ENCODE results near the gene ANK2.
"Not testable (repeated sequence)": the region's sequence is repeated elsewhere in the genome, so short reads cannot be mapped to it uniquely, and the experiment has no call there.

The ANK2 gene

DNA sequence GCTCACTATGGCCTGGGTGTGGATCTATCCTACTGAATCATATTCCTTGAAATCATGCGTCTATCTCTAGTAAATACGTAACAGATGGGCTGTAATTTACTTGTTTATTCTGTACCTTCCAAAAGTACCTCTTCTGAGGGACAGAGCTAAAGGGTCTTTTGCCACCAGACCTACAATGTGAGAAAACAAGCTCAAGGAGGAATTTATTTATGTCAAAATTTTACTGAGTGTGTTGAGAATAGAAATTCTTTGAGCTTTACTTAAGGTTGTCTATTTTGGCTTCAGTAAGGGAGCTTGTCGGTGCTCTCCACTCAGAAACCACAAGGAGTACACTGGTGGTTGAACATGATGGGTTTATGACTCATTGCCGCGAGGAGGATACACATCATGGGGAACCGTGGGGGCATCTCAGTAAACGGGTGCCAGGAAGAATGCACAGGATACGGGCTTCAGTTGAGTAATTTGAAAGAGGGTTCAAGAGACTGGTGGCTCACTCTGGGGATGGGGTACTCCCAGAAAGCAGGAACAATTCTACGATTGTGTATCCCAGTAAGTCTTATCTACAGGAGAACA lies 3.0 kb downstream of the ANK2 start:
- no peak for DNase-seq (ENCODE audit: low spot score)

DNA sequence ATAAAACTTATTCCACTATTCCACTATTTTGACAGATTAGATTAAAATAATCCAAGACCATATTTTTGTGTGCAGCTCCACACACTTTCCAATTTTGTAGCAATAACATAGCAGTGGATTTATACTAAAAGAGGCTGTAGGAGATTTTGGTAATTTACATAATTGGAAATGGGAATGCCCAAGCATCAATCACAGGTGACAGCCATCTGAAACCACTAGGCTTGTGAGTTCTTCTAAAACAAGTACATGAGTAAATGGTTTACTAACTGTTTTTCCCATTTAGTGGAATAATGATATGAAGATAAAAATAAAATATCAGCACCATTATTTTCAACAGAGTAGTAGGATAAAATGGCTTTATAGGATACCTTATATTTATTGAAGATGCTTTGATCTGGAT lies 4.4 kb downstream of the ANK2 start:
- DNase-seq (ENCODE audit: low spot score): no peak

DNA sequence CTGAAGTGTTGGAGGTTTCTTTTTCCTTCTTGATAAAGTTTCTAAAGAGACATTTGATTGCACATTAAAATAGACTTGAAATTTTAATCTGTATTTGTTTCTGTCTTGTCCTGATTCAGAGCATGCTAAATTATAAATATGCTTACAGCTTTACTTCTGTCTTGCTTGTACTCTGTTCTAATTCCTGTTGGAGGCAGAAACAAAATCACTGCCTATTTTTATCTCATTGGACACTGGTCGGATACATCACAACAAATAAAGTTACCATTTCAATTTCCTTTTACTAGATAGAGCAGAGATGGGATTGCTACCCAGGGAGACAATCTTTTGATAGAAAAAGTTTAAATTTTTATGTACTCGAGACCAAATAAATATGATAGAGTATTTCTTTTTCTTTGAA lies 6.9 kb downstream of the ANK2 start:
- no peak for DNase-seq (ENCODE audit: low spot score)

DNA sequence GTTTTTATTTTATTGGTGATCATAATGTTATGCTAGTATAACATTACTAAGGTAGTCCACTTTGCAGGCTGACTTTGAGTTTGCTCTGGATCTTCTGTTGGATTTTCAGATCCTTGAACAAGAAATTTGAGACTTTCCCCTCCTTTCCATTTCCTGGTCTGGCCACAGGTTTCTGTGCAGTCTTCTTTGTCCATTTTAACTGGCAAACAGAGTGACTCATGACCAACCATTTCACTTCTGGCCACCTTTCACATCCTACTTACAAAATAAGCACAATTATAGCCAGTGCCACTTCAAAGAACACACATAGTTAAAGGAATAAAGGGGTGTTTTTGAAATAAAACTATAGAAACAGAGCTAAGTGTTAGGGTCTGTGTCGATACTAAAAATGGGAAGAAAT lies 8.4 kb downstream of the ANK2 start:
- DNase-seq (ENCODE audit: low spot score): no peak

DNA sequence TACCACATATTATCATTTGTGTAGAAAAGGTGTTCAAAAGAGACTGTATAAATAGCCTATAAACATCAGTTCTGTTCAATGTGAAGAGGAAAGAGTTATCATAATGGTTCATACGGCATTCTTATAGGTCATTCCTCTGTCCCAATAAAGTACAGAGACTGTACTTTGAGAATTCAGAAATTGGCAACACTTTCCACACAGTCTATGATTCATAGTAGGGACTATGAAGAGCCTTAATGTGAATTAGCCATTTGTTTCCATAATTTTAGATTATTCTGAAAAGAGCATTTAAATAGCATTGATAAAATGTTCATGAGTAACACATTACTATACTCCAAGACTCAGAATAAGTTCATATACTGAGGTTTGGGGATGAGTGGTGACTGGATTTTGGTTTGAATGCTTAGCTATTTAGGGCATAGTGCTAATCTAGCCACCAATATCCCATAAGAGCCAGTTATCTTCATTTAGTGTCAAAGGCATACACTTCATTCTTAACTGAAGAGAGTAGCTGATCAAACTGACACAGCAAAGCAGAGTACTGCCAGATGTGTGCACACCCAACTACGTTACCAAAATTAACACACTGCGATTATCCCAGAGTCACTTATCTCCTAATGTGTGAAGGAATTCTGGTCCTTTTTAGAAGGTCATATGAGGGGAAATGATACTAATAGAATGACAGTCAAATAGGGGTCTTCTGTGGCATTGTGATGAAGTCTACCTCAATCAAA lies 10.2 kb downstream of the ANK2 start:
- no peak for DNase-seq (ENCODE audit: low spot score)

DNA sequence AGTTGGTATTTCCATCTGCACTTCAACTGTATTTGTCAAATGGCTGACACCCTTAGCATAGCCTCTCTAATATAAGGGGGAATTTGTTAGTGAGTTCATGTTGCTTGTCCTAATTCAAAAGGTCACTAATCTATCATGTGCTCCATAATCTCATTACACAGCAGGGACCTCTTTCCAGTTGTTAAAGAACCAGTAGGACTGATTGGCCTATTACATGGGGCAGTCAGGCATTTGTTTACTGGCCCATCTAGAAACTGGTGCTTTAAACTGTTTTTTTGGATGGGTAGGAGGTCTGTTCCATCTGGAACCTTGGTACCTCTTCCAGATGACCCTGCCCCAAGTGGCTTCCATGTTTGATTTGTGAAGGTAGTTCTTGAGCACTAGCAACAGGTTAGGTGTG lies 11.4 kb downstream of the ANK2 start:
- no peak for DNase-seq (ENCODE audit: low spot score)

DNA sequence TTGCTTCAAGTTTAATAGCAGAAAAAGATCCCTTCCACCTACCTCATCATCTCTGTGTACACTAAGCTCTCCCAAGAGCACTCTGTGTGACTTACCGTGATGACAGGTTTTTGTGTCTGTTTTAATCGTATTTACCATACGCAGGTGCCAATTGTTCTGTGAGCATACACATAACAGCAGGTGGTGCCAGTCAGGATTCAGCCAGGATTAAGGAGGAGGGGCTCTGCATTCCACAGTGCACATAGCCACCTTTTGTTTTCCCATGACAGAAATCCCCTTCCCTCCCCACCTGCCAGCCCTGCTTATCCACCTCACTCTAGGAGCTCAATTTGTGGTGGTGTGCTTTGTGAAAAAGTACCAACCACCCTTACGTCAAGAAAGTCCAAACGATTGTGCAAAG lies 14.8 kb downstream of the ANK2 start:
- DNase-seq (ENCODE audit: low spot score): no peak

DNA sequence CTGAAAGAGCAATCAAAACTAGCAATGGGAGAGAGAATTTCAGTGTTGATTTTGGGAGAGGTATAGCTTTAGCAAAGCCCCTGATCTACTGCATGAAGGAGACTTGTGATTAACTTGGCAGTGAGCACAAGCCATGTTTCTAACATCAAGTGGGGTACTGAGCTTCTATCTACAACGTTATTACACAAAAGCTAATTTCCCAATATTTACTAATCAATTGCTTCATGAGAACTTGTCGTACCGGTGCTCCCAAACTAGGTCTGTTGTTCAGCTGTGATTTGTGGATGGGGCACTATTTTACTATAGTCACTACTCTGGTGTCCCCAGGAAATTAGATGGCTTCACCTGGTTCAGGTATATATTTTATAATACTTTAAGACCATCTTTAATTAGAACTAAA lies 16.2 kb downstream of the ANK2 start:
- no peak for DNase-seq (ENCODE audit: low spot score)

DNA sequence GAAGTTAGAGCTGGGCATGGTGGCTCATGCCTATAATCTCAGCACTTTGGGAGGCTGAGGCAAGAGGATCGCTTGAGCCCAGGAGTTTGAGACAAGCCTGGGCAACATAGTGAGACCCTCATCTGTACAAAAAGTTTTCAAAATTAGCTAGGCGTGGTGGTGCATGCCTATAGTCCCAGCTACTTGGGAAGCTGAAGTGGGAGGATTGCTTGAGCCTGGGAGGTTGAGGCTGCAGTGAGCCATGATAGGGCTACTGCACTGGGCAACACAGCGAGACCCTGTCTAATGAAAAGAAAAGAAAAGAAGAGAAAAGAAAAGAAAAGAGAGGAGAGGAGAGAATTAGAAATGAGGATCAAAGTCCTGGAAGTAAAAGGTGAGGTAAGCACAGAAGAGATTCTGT lies 19.3 kb downstream of the ANK2 start:
- not testable (repeated sequence) for DNase-seq (ENCODE audit: low spot score)

DNA sequence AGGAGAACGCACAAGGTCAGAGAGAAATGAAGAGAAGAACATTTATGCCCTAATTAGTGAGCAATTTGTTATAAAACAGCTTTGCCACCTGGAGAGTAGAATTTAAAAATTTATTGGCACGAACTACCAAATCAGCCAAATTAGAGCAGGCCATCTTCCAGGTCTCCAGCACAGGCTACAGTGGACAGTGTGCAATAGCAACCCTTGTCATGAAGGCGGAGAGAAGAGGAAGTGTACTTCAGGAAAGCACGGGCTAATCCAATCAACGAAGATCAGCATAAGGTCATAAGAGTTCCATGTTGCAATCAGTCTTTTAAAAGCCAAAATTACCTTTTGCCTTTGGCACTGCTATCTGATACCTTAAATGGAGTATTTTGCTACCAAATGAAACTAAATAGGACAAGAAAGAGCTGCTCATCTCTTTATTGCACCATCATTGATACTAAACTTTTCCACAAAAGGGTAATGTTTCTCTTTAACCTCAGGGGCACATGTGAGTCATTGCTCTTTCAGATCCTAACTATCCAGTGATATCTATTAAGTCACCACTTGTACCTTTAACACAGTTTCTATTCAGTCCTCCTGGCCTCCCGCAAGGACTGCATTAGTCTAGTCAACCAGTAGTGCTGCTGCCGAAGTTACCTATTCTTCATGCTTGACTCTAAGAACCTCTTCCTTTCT lies 19.9 kb downstream of the ANK2 start:
- no peak for DNase-seq (ENCODE audit: low spot score)

DNA sequence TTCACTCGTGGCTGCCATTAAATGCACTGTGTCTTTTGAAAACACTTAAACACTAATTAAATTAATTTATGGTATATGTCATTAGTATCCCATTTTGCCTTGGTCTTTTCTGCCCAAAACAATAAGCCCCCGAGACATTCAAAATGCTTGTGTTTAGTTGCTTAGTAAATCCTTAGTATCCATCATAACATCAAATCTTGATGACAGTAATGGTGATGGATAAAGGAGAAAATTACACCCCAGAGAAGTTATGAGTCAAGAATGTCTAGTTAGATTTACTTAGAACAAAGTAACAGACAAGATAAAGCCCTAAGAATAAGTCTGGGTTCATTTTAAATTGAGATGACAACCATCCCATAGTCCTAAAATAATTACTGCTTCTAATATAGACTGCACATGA lies 21.3 kb downstream of the ANK2 start:
- no peak for DNase-seq (ENCODE audit: low spot score)

DNA sequence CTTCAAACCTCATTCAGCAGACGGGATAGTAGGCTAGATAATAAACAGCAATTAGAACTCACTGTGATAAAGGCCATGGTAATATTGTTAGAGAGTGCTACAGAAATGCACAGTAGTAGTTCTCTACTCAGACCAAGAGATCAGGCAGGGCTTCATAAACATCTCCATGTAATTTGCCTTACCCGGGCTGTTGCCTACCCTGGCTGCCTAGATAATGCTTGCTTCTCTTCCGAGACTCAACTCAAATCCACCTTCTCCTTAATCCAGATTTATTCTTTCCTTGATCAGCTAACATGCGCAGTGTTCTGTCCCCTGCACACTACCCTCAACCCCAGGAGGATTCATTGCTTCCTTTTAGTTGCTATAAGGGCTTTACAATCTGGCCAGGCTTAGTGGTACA lies 21.8 kb downstream of the ANK2 start:
- DNase-seq (ENCODE audit: low spot score): no peak

DNA sequence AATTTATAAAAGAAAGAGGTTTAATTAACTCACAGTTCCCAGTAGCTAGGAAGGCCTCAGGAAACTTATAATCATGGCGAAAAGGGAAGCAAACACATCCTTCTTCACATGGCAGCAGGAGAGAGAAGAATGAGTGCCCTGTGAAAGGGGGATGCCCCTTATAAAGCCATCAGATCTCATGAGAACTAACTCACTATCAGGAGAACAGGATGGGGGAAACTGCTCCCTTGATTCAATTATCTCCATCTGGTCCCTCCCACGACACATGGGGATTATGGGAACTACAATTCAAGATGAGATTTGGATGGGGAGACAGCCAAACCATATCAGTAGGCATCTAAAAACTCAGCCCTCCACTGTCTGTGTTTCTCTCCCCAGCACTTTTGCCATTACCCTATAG lies 22.4 kb downstream of the ANK2 start:
- no peak for DNase-seq (ENCODE audit: low spot score)

DNA sequence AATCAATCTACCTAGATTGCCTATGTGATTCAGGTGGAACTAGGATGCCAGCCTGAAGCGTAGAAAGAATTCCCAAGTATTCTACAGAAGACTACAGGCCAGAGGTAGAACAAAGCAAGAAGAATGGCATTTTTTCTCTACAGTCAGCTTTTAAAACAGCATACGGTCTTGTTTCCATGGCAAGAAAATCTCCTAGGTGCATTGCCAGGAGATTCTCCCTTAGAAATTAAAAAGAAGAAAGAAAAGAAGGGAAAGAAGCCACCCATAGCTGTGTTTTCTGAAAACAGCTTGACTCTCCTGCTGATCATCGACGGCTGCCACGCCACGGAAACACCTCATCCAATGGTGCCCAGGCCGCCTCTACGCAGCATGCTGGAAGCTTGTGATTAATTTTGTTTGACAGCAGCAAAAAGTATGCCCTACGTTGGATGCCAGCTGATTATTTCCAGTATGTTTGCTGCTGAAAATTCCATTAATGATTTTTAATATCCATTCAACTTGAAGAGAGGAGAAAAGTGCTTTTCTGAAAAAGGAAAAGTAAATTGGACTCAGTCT lies 24.1 kb downstream of the ANK2 start:
- DNase-seq (ENCODE audit: low spot score): no peak

DNA sequence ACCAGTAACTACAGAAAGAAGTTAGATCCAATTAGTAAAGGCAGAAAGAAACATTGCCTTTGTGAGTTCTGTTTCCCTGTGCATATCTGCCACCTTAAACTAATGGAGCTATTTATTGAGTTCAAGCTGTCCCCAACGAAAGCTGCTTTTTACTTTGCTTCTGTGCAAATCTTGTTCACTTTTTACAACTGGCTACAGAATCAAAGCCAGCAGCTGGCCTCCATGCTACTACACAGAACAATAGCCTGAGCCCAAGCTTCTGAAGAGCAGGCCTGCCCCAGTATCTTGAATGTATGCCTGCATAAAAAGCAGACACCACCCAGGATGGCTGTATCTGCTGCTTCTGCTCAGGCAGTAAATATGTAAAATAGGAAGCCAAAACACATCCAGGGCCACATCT lies 28.1 kb downstream of the ANK2 start:
- no peak for DNase-seq (ENCODE audit: low spot score)

DNA sequence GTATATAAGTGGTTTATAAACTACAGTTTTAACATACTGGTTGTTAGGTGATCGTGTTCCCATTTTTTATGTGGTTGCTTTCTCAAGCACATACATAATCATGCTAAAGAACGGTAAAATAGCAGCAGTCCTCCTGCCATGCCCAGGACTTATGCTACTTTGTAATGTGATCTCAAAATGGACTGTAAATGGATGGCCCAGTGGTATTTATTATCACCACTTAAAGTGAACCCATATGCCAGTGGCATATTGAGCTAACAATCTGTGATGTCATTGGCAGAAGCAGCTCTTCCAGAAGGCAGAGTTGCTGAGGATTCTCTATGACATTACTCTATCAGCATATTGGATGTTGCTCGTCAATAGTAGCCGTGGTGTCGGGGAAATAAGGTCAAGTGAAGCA lies 28.6 kb downstream of the ANK2 start:
- no peak for DNase-seq (ENCODE audit: low spot score)

DNA sequence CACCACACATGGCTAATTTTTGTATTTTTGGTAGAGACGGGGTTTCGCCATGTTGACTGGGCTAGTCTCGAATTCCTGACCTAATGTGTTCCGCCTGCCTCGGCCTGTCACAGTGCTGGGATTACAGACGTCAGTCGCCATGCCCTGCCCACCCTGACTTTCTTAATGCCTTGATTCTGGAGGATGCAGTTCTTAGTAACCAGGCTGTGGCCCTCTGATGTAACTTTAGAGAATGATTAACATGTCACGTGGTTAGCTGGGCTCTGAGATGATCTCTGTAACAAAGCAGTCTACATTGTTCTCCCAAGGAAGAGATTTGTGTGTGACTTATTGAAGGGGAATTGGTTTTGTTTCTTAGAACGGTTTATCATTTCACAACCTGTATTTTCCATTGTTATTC lies 30.6 kb downstream of the ANK2 start:
- no peak for DNase-seq (ENCODE audit: low spot score)

DNA sequence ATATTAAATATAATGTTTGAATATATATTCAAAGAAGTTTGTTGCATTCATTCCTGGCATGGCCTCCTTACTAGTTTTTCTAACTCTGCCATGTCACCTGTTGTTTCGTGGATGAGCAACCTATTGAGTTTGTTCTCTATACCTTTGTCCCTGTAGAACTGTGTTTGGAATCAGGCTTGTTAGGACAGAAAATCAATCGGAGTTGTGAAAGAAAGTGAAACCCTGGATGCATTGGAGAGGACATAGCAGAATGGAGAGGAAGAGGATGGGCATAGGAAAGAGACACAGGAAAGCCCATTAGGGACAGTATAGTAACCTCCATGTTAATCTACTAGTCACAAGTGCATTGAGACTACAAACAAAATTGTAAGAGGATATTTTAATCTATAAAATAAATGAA lies 31.2 kb downstream of the ANK2 start:
- no peak for DNase-seq (ENCODE audit: low spot score)

DNA sequence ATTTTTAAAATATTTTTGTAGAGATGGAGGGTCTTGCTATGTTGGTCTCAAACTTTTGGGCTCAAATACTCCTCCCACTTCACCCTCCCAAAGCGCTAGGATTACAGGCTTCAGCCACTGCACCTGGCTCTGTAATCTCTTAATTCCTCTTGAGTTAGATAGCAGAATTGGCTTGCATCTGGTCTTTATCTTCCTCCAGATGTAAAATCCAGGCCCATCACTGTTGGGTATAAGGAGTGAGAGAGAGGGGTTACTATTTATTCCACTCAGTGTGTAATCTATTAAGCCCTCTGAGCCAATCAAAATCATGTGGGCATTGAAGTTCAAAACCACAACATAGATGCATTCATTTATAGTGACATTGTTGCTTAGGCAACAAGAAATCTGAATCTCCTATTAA lies 33.9 kb downstream of the ANK2 start:
- DNase-seq (ENCODE audit: low spot score): no peak

DNA sequence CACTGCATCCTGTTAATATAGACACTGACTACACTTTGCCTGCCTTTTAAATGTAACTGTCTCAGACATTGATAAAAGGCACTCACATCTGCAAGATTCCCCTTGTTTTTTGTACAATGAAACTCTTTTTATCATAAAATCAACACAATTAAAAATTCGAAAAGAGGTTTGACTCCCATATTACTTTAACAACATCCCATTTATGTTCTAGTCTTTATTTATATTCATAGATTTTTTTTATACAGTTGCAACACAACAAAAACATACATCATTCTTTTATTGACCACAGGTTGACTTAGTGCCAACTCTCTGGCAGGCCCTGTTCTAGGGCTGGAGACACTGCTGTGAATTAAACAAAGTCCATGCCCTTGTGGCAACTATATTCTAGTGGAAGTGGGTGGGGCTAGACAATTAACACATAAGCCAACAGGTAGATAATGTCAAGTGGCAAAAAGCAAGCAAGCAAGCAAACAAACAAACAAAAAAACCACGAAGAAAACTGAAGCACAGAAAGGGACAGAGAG lies 36.8 kb downstream of the ANK2 start:
- no peak for DNase-seq (ENCODE audit: low spot score)

DNA sequence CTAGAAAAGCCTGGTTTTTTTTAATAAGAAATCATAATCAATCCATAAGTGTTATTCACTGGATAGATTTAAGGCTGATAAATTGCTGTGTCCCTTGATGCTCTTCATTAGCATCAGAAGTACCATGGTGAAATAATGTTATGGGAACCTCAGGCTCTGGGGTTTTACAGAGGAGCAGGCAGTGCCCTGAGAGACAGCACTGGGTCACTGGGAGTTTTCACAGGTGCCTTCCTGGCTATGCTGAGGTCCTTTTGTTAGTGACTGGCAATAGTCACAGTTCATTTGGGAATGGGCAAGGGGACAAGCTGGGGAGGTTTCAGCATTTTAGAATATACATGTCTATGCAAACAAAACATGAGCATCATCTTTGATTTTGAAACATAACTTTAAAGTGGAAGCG lies 38.6 kb downstream of the ANK2 start:
- no peak for DNase-seq (ENCODE audit: low spot score)

DNA sequence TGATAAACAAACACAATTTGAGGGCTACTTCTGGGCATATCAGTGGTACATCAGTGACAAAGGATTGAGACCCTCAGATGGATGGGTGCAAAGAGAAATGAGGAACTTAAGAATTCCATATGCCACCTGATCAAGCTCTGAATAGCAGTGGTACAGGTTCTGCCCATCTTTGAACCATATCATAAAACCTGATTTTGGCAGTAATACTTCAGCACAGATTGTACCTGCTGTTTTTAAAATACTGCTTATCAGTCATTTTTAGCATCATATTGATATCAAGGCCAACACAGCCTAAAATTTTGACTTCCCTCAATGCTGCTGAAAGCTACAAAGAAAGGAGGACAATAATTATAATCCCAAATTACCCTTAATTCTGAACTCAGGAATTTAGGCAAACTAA lies 41.5 kb downstream of the ANK2 start:
- no peak for DNase-seq (ENCODE audit: low spot score)

DNA sequence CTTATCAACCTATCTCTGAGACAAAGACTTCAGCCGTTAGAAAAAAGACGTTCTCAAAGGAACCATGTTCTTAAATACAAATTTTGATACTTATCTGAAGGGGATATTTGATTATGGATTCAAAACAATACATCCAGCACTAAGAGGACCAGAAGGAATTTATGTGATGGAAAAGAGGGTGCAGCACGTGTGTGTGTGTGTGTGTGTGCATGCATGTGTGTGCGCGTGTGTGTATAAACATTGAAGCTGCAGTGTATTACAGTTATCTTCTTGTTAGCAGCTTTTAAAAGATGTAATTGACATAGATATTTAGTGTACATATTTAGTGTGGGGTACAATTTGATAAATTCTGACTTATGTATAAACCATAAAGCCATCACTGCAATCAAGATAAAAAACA lies 44.9 kb downstream of the ANK2 start:
- DNase-seq (ENCODE audit: low spot score): no peak

All from hematopoietic multipotent progenitor cell treated with erythropoietin and hydrocortisone succinate and interleukin-3 and kit ligand, for 17 days (in vitro differentiated cells).